GM23338 (cell line): Measurements from ENCODE around the gene HAUS5. TPM values are rescaled to one million over a fixed set of nuclear protein-coding genes. Genes with fewer than 3 reads are reported as not detected.

Experiments used
- ATAC-seq: fragments of 200-7000 bp; cut with Tn5 transposase; 3 replicates; pipeline ENCODE4 v1.9.1; 2020
- DNase-seq: peaks from one replicate; pipeline ENCODE4 v3.0.0-alpha.2; 2015; ENCODE audit warnings: low spot score
- H2AFZ ChIP-seq: fragments of 200-600 bp; sonication (generic); 2 replicates; pipeline ENCODE4 v1.8.0; 2016; ENCODE audit warnings: antibody characterized with exemption, mild to moderate bottlenecking, moderate library complexity
- H3F3A ChIP-seq: fragments of 200-600 bp; sonication (generic); replicated peaks from 2 replicates; pipeline ENCODE4 v1.8.0; 2017; ENCODE audit warnings: antibody characterized with exemption, mixed run types, low read depth
- H3K27ac ChIP-seq: fragments of 200-600 bp; sonication (generic); 2 replicates; pipeline ENCODE4 v1.6.1; 2016; ENCODE audit warnings: low read depth
- H3K27me3 ChIP-seq: fragments of 200-600 bp; sonication (generic); 2 replicates; pipeline ENCODE4 v1.8.0; 2016; ENCODE audit warnings: mild to moderate bottlenecking, mixed run types, moderate library complexity; ENCODE audit not compliant: insufficient read depth
- H3K36me3 ChIP-seq: fragments of 200-600 bp; sonication (generic); 2 replicates; pipeline ENCODE4 v1.8.0; 2016; ENCODE audit warnings: mild to moderate bottlenecking; ENCODE audit not compliant: insufficient read depth
- H3K4me1 ChIP-seq: fragments of 200-600 bp; sonication (generic); 2 replicates; pipeline ENCODE4 v1.8.0; 2016; ENCODE audit warnings: mild to moderate bottlenecking, moderate library complexity; ENCODE audit not compliant: insufficient read depth
- H3K4me2 ChIP-seq: fragments of 200-600 bp; sonication (generic); 2 replicates; pipeline ENCODE4 v1.7.1; 2017; ENCODE audit warnings: mixed run types
- H3K4me3 ChIP-seq: fragments of 200-600 bp; sonication (generic); 2 replicates; pipeline ENCODE4 v1.6.1; 2016; ENCODE audit warnings: mixed run types
- H3K79me2 ChIP-seq: fragments of 200-600 bp; sonication (generic); replicated peaks from 2 replicates; pipeline ENCODE4 v1.8.0; 2017; ENCODE audit warnings: mild to moderate bottlenecking; ENCODE audit not compliant: insufficient read depth
- H3K9me2 ChIP-seq: fragments of 200-600 bp; sonication (generic); 2 replicates; pipeline ENCODE4 v1.8.0; 2017; ENCODE audit not compliant: insufficient read depth
- H4K20me1 ChIP-seq: fragments of 200-600 bp; sonication (generic); replicated peaks from 2 replicates; pipeline ENCODE4 v1.8.0; 2017; ENCODE audit warnings: mild to moderate bottlenecking; ENCODE audit not compliant: insufficient read depth
- H3K27ac Mint-ChIP-seq: 2 replicates; pipeline ENCODE4 v1.8.0; 2020; ENCODE audit warnings: inconsistent platforms, mild to moderate bottlenecking, moderate library complexity, mixed read lengths
- H3K27me3 Mint-ChIP-seq: 3 replicates; pipeline ENCODE4 v1.8.0; 2022; ENCODE audit warnings: low read depth, mild to moderate bottlenecking, moderate library complexity, mixed read lengths, inconsistent platforms; ENCODE audit not compliant: insufficient read depth, poor library complexity
- H3K36me3 Mint-ChIP-seq: 3 replicates; pipeline ENCODE4 v1.8.0; 2021; ENCODE audit warnings: low read depth, mild to moderate bottlenecking, inconsistent platforms, moderate library complexity, mixed read lengths
- H3K4me1 Mint-ChIP-seq: 3 replicates; pipeline ENCODE4 v1.8.0; 2020; ENCODE audit warnings: mild to moderate bottlenecking, inconsistent platforms, mixed read lengths
- H3K4me3 Mint-ChIP-seq: 3 replicates; pipeline ENCODE4 v1.8.0; 2021; ENCODE audit warnings: moderate library complexity, mild to moderate bottlenecking, inconsistent platforms, mixed read lengths
- H3K9me3 Mint-ChIP-seq: 3 replicates; pipeline ENCODE4 v1.8.0; 2020; ENCODE audit warnings: moderate library complexity, mild to moderate bottlenecking, inconsistent platforms, mixed read lengths
- CREB1 ChIP-seq: fragments of 250-450 bp; sonication (Bioruptor Pico); IDR thresholded peaks from 2 replicates; pipeline ENCODE4 v1.5.0; 2020; ENCODE audit warnings: low read depth, mild to moderate bottlenecking, moderate library complexity
- ETS1 ChIP-seq: IDR thresholded peaks from 2 replicates; pipeline ENCODE4 v1.6.1; 2016; ENCODE audit warnings: antibody characterized with exemption
- NANOG ChIP-seq: IDR thresholded peaks from 2 replicates; pipeline ENCODE4 v1.6.1; 2016; ENCODE audit warnings: antibody characterized with exemption, borderline replicate concordance
- POLR2AphosphoS5 ChIP-seq: IDR thresholded peaks from 2 replicates; pipeline ENCODE4 v1.6.1; 2016; ENCODE audit warnings: antibody characterized with exemption, low read depth
- ZNF462 ChIP-seq: fragments of 250-450 bp; sonication (Bioruptor Pico); IDR thresholded peaks from 2 replicates; pipeline ENCODE4 v1.5.0; 2020; ENCODE audit warnings: mild to moderate bottlenecking, moderate library complexity
- long read RNA-seq: library from polyadenylated mRNA; unstranded; transcript quantifications from one replicate; pipeline ENCODE4 v2.0.0, GENCODE V29; 2020; ENCODE audit not compliant: unreplicated experiment
- polyA plus RNA-seq: library from polyadenylated mRNA; unstranded; fragments of >200 nt; fragmentation: Nextera tagmentation; extraction: Ambion mirVana; gene quantifications from 2 replicates; pipeline ENCODE4 v1.2.1, GENCODE V29; 2016
- total RNA-seq: library from RNA; depleted of rRNA; stranded (reverse); fragments of >200 nt; shearing (Covaris generic); gene quantifications from 2 replicates; pipeline ENCODE4 v1.2.3, GENCODE V29; 2014; rRNA removed

HAUS5 gene
- total RNA-seq = 17.9 and 21.9 TPM in 2 replicates
- 22.3 and 23.2 TPM in 2 replicates for polyA plus RNA-seq
- long read RNA-seq, full-length matches to known transcripts = 11 of 15 reads
- long read RNA-seq, partial matches to known transcripts = 1 of 15 reads
- long read RNA-seq, other reads (novel, unspliced or antisense) = 3 of 15 reads

- H3K36me3 ChIP-seq = no peaks in the 10 kb centered on the region
- DNase-seq (peak; percentile 94), ATAC-seq (peak; percentile 97)
- peak; percentile 100 for TF ChIP-seq CREB1 (CRISPR knock-in tag)
- TF ChIP-seq ETS1 = peak; percentile 37; the same call in 1 of the 2 replicates
- TF ChIP-seq NANOG = no peak
- TF ChIP-seq POLR2AphosphoS5 = peak; percentile 84
- TF ChIP-seq ZNF462 (CRISPR knock-in tag) = no peak
- no peak within 1 kb of the TSS for H3K27ac ChIP-seq
- peak within 1 kb of the TSS; percentile 98 for H3K4me2 ChIP-seq
- no peaks in the 10 kb centered on the region for H3K4me1 Mint-ChIP-seq
- no peaks in the 10 kb centered on the region for H4K20me1 ChIP-seq
- H3K4me1 ChIP-seq = no peaks in the 10 kb centered on the region
- no peaks in the 10 kb centered on the region for H3K27me3 ChIP-seq
- no peaks in the 10 kb centered on the region for H3K9me2 ChIP-seq
- peaks cover 18% of the 10 kb centered on the region for H3K36me3 Mint-ChIP-seq
- H3K27me3 Mint-ChIP-seq = peaks cover 15% of the 10 kb centered on the region
- H3K27ac Mint-ChIP-seq = peak within 1 kb of the TSS; percentile 82
- peak within 1 kb of the TSS; percentile 95 for H3K4me3 ChIP-seq
- H3K79me2 ChIP-seq = no peaks in the 10 kb centered on the region
- H3F3A ChIP-seq = no peaks in the 10 kb centered on the region
- H3K4me3 Mint-ChIP-seq = peak within 1 kb of the TSS; percentile 82
- H3K9me3 Mint-ChIP-seq = peaks cover 12% of the 10 kb centered on the region
- peak within 1 kb of the TSS; percentile 98 for H2AFZ ChIP-seq
These were observed at the start of gene HAUS5 for GRCh38 chr19:35612559-35613321. Gene HAUS5 (plus strand): TSS chr19:35612735. CDS start chr19:35612795, 60 bp downstream.
